RPMI7951 (cell line): ENCODE measurements around the gene USP24. TPM values are rescaled to one million over a fixed set of nuclear protein-coding genes. Genes with fewer than 3 reads are reported as not detected.

Source experiments
- DNase-seq: peaks from one replicate; pipeline ENCODE4 v3.0.0-alpha.2; 2012; ENCODE audit warnings: low read depth
- total RNA-seq: library from RNA; depleted of rRNA; stranded (reverse); fragments of >200 nt; shearing (Covaris generic); gene quantifications from 2 replicates; pipeline ENCODE4 v1.2.3, GENCODE V29; 2014

Gene USP24
- total RNA-seq, 1 experiment from 2014 or later, result 26.2 TPM

- DNase-seq, result no peak
Observed at GRCh38 chr1:55054396-55054795, 160.8 kb downstream of the USP24 start.

DNA sequence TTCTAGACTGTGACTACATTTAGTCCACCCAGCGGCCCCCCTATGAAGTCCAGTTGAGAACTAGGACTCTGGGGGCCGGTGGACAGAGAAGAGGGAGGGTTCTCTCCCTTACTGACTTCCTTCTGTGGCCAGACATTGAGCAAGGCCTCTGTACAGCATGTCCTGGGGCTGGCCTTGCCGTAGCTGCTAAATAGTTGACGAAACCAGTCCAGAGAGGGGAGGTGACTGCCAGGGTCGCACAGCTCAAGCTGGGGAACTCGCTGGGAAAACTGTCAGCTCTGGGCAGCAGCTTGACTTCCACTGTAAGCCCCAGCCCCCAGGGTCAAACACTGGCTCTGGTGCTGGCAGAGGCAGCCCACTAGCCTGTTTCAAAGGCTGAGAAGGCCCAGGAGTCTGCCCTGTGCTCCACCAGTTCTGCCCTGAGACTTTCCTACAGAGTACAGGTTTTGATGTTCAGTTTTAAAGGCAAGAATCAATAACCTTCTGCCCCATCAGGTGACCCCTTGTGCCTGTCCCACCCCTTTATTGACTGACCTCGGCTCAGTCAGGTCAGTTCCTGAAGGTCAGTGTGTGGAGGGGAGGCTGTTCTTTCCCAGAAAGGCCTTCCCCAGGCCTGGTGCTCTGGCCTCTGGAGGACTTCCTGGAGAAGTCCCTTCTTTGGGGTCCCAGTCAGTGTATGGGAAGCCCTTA is 161.8 kb downstream of the USP24 start:
- no peak for DNase-seq

- no peak for DNase-seq
Observed at GRCh38 chr1:55052221-55053142, 162.7 kb downstream of the USP24 start.

- DNase-seq, result no peak
Observed at GRCh38 chr1:55051621-55052020, 163.5 kb downstream of the USP24 start.

DNA sequence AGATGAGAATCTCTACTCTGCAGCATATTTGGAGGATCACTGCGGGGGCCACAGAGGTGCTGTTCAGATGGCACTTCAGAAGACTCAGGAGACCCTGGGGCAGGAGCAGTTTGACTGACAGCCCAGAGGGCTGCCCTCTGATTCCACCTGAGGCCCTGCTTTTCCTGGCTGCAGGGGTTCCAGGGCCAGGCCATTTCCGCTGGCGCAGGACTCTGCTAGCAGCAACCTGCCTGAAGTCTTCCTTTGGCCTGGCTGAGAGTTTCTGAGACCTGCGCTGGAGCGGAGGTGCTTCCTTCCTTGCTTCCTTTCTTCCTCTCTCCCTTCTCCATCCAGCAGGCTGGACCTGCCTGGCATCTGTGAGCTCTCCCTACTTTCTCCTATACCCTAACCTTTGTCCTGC is 164.0 kb downstream of the USP24 start:
- DNase-seq, result no peak

GRCh38 chr1:55050283-55050682 is 164.9 kb downstream of the USP24 start:
- DNase-seq, result peak; percentile 44

DNA sequence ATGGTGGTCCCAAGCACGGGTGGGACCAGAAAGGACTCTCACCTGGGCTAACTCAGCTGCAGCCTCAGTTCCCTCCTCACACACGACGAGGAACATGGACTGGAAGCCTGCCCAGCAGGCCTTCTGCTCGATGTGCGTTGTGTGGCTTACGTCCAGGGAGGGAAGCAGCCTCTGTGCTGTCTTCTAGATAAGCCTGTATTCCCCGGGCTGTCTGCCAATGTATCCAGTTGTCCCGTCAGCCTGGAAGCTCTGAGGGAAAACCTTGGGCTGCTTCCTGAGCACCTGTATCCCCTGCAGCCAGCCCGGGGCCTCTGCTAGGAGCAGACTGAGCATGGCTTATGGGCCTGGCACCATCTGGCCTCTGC is 165.3 kb downstream of the USP24 start:
- peak; percentile 19 for DNase-seq

- no peak for DNase-seq
Observed at GRCh38 chr1:55049271-55049913, 165.8 kb downstream of the USP24 start.

DNA sequence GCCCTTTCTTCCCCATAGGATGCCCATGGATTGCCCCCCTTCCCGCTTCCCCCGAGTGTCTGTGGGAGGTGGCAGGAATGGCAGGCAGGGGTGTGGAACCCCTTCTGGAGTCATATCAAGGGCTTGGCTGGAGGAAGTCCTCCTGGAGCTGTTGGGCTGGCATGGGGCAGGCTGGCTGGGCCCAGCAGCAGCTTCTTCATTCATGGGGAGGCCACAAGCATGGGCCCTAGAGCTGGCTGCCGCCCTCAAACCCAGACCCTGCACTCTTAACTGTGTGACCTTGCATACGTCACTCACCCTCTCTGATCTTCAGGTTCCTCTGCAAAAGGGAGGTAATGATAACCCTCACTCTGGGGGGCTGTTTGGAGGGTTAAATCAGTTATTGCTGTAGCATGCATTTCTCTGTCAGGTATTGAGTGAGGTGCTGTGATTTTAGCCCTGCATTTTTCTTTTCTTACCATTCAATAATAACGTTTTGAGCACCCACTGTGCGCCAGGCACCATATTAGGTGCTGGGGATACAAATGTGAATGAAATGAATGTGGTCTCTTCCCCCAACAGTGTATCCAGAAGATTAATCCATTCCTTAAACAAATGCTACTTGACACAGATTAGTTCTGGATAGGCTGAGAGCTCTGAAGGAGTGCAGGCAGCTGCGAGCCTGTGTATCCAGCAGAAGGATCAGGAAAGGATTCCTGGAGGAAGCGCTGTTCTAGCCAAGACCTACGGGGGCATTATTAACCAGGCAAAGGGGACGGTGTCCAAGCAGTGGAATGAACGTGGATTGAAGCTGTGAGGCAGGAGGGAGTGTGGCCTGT is 166.5 kb downstream of the USP24 start:
- no peak for DNase-seq

GRCh38 chr1:55047611-55048010 is 167.6 kb downstream of the USP24 start:
- no peak for DNase-seq

DNA sequence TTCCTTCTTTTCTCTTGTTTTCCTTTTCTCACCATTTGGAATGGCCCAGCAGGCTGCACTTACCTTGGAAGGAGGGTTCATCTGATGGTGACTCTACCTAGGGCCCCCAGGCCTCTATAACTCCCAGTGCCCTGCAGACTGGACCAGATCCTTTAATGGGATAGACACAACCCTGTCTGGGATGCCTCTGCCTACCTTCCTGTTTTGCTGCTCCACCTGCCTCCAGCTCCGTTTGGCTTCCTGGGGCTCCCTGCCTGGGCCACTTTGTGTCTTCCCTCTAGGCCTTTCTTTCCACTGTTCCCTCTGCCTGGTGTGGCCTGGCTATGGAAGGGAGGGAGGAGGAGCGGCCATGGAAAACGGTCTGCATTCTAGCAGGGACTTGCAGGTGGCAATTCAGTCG is 168.3 kb downstream of the USP24 start:
- DNase-seq, result no peak

GRCh38 chr1:55045430-55045829 is 169.7 kb downstream of the USP24 start:
- no peak for DNase-seq

GRCh38 chr1:55044617-55045397 is 170.4 kb downstream of the USP24 start:
- no peak for DNase-seq

DNA sequence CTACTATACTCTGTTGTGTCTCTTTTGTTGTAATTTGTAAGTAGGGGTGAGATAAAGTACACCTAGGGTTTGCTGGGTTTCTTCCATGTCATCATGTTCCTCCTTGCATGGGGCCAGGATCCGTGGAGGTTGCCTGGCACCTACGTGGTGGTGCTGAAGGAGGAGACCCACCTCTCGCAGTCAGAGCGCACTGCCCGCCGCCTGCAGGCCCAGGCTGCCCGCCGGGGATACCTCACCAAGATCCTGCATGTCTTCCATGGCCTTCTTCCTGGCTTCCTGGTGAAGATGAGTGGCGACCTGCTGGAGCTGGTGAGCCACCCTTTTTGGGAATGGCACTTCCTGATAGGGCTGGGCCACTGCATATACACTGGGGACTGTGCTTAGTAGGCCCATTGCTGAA is 171.4 kb downstream of the USP24 start:
- DNase-seq, result no peak

DNA sequence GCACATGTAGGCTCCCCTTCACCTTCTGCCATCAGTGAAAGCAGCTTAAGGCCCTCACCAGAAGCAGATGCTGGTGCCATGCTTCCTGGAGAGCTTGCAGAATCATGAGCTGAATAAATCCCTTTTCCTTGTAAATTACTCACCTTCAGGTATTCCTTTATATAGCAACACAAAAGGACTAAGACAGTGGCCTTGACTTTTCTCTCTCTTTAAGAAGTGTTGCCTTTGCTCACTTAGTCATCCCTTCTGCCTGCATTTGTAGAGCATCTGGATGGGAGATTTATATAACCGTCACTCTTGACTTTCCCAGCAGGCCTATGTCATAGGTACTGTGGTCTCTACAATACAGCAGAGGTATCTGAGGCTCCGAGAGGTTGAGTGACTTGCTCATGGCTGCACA is 172.2 kb downstream of the USP24 start:
- DNase-seq, result no peak

DNA sequence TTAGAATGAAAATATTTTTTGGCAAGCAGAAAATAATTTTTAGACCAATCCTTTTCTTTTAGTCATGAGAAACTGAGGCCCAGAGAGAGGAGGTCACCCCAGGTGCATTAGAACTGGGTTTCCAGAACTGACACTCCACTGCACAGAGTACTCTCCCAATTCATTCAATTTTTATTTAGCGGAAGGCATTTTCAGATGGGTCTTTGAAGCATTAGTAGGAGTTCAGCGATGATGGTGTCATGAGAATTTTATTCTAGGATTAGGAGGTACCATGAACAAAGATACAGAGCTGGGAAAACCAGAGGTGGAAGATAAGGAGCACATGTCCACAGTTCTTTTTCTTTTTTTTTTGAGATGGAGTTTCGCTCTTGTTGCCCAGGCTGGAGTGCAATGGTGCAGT is 173.6 kb downstream of the USP24 start:
- no peak for DNase-seq

- DNase-seq, result no peak
Observed at GRCh38 chr1:55040933-55041494, 174.2 kb downstream of the USP24 start.

DNA sequence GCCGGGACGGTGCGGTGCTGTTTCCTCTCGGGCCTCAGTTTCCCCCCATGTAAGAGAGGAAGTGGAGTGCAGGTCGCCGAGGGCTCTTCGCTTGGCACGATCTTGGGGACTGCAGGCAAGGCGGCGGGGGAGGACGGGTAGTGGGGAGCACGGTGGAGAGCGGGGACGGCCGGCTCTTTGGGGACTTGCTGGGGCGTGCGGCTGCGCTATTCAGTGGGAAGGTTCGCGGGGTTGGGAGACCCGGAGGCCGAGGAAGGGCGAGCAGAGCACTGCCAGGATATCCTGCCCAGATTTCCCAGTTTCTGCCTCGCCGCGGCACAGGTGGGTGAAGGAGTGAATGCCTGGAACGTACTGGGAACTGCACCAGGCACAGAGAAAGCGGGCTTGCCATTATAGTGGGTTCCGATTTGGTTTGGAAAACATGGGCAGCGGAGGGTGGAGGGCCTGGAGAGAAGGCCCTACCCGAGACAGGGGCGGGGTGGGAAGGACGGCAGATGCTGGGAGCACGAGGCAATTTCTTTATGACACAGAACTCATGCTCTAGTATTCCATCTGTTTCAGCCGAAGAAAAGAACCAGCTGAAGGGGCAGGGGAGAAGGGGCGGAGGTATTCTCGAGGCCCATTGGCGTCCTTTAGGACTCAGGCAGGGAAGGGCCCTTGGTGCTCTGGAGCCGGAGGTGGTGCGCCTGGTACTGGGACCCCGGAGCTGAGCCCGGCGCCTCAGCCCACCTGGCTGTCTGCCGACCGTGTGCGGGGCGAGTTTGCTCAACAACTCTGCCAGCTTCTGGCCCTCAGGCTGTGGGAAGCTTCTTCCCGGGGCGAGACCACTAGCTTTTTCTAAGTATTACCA is 174.9 kb downstream of the USP24 start:
- DNase-seq, result no peak

DNA sequence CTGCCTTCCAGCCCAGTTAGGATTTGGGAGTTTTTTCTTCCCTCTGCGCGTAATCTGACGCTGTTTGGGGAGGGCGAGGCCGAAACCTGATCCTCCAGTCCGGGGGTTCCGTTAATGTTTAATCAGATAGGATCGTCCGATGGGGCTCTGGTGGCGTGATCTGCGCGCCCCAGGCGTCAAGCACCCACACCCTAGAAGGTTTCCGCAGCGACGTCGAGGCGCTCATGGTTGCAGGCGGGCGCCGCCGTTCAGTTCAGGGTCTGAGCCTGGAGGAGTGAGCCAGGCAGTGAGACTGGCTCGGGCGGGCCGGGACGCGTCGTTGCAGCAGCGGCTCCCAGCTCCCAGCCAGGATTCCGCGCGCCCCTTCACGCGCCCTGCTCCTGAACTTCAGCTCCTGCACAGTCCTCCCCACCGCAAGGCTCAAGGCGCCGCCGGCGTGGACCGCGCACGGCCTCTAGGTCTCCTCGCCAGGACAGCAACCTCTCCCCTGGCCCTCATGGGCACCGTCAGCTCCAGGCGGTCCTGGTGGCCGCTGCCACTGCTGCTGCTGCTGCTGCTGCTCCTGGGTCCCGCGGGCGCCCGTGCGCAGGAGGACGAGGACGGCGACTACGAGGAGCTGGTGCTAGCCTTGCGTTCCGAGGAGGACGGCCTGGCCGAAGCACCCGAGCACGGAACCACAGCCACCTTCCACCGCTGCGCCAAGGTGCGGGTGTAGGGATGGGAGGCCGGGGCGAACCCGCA is 175.7 kb downstream of the USP24 start, which contains the start of gene PCSK9:
Gene PCSK9, plus strand, starts transcription at position 207 of the 741 bp plus-strand sequence. Its CDS starts 290 bp downstream, at position 497.
- no peak for DNase-seq
